HepG2 (cell line): ENCODE results near the gene SP1. TPM values are rescaled to one million over a fixed set of nuclear protein-coding genes. Genes with fewer than 3 reads are reported as not detected.

Source experiments
- ATAC-seq: fragments of 200-7000 bp; cut with Tn5 transposase; 3 replicates; pipeline ENCODE4 v1.9.1; 2020; ENCODE audit warnings: mild to moderate bottlenecking, moderate library complexity
- BruUV-seq: library from RNA; stranded (reverse); fragments of 400-500 nt; replicated peaks from 2 replicates; lab custom pipeline; 2021; lab: Mats Ljungman, UMichigan
- CTCF ChIA-PET: fragments of 300-600 bp; formaldehyde crosslinking; extraction: SDS; loops from one replicate; lab custom pipeline; 2021; ENCODE audit warnings: low total read pairs, inconsistent platforms, low intra/inter-chr PET ratio; lab: Yijun Ruan, JAX
- POLR2A ChIA-PET: fragments of 350-600 bp; sonication (Branson Sonifier 250); formaldehyde crosslinking; loops from one replicate; lab custom pipeline; 2020; ENCODE audit warnings: antibody characterized with exemption, inconsistent platforms; lab: Yijun Ruan, JAX
- DNase-seq: peaks from one replicate; pipeline ENCODE4 v3.0.0-alpha.2; 2015; ENCODE audit warnings: low spot score
- FAIRE-seq: peaks from 3 replicates; lab custom pipeline; 2011; peaks lifted over from hg19 to GRCh38; lab: Jason Lieb, UNC
- H2AFZ ChIP-seq: one replicate; pipeline ENCODE4 v1.6.1; 2011; ENCODE audit warnings: low read length, inconsistent platforms
- H3K27ac ChIP-seq: fragments of 300-600 bp; 3 replicates; pipeline ENCODE4 v1.8.0; 2011; ENCODE audit warnings: mixed run types, mild to moderate bottlenecking, mixed read lengths, low read length, inconsistent platforms; ENCODE audit not compliant: insufficient read depth; ENCODE audit errors: extremely low read length
- H3K27me3 ChIP-seq, 2 experiments: fragments of 200-600 bp in 1 of 2; 2 replicates in 1 of 2; 3 replicates in 1 of 2; pipeline versions ENCODE4 v1.6.0 to v1.8.0; 2011; ENCODE audit warnings: low read length in 2 of 2, mild to moderate bottlenecking in 2 of 2, moderate library complexity in 2 of 2, inconsistent platforms in 1 of 2; ENCODE audit not compliant: insufficient read depth in 2 of 2, control insufficient read depth in 1 of 2
- H3K36me3 ChIP-seq, 2 experiments: fragments of 200-600 bp in 1 of 2; replicated peaks in 1 of 2; 2 replicates in 1 of 2; 3 replicates in 1 of 2; pipeline versions ENCODE4 v1.5.1 to v1.8.0; 2011; ENCODE audit warnings: low read length in 2 of 2, inconsistent platforms in 1 of 2; ENCODE audit not compliant: insufficient read depth in 2 of 2, control insufficient read depth in 1 of 2
- H3K4me1 ChIP-seq: 2 replicates; pipeline ENCODE4 v1.5.1; 2012; ENCODE audit warnings: low read length, inconsistent platforms; ENCODE audit not compliant: insufficient read depth
- H3K4me2 ChIP-seq: 2 replicates; pipeline ENCODE4 v1.6.0; 2011; ENCODE audit warnings: low read depth, low read length, inconsistent platforms
- H3K4me3 ChIP-seq, 3 experiments: fragments of 200-600 bp in 1 of 3; sonication (generic), shearing (Covaris generic) in 1 of 3; replicated peaks in 1 of 3; 2 replicates each; pipeline ENCODE4 v1.5.1; 2011 to 2016; ENCODE audit warnings: low read length in 3 of 3, inconsistent platforms in 2 of 3, low read depth in 2 of 3, mild to moderate bottlenecking in 2 of 3, control low read depth in 1 of 3, mixed read lengths in 1 of 3; ENCODE audit not compliant: insufficient read depth in 1 of 3
- H3K79me2 ChIP-seq: one replicate; pipeline ENCODE4 v1.6.1; 2011; ENCODE audit warnings: low read length, inconsistent platforms; ENCODE audit not compliant: insufficient read depth
- H3K9ac ChIP-seq: 2 replicates; pipeline ENCODE4 v1.6.0; 2011; ENCODE audit warnings: mild to moderate bottlenecking, low read depth, low read length, inconsistent platforms; ENCODE audit not compliant: insufficient read depth
- H3K9me3 ChIP-seq: 2 replicates; pipeline ENCODE4 v1.5.1; 2012; ENCODE audit warnings: mild to moderate bottlenecking, low read length
- H4K20me1 ChIP-seq: 2 replicates; pipeline ENCODE4 v1.6.0; 2011; ENCODE audit warnings: inconsistent platforms, mild to moderate bottlenecking, low read length, moderate library complexity; ENCODE audit not compliant: insufficient read depth
- CBX2 ChIP-seq, 2 experiments: fragments of 200-600 bp in 1 of 2; sonication (generic); formaldehyde crosslinking in 1 of 2; IDR thresholded peaks; 2 replicates each; pipeline versions ENCODE4 v1.7.0 to v1.8.1; 2018 to 2022; ENCODE audit warnings: low read depth in 2 of 2, low read length in 1 of 2, mild to moderate bottlenecking in 1 of 2, missing genetic modification reagents in 1 of 2
- EEA1 ChIP-seq: sonication (generic); formaldehyde crosslinking; IDR thresholded peaks from 2 replicates; pipeline ENCODE4 v1.5.1; 2020; ENCODE audit warnings: mild to moderate bottlenecking, missing genetic modification reagents, borderline replicate concordance
- JUND ChIP-seq: sonication (generic); formaldehyde crosslinking; IDR thresholded peaks from 2 replicates; pipeline ENCODE4 v1.8.0; 2022; ENCODE audit warnings: mild to moderate bottlenecking, missing genetic modification reagents
- MXD4 ChIP-seq: IDR thresholded peaks from 2 replicates; pipeline ENCODE4 v1.6.1; 2016; ENCODE audit warnings: mild to moderate bottlenecking, missing biosample characterization, missing genetic modification reagents
- NKX3-1 ChIP-seq: sonication (generic); formaldehyde crosslinking; IDR thresholded peaks from 2 replicates; pipeline ENCODE4 v1.5.0; 2020; ENCODE audit warnings: missing genetic modification reagents
- PBX3 ChIP-seq: sonication (generic); formaldehyde crosslinking; IDR thresholded peaks from 2 replicates; pipeline ENCODE4 v1.8.1; 2023; ENCODE audit warnings: missing genetic modification reagents, inconsistent platforms, borderline replicate concordance
- RXRB ChIP-seq: IDR thresholded peaks from 2 replicates; pipeline ENCODE4 v1.6.1; 2016; ENCODE audit warnings: borderline replicate concordance, missing genetic modification reagents, missing compliant biosample characterization
- SMARCC2 ChIP-seq: fragments of 450-650 bp; IDR thresholded peaks from 2 replicates; pipeline ENCODE4 v1.6.1; 2017; ENCODE audit warnings: antibody characterized with exemption, mild to moderate bottlenecking
- SP2 ChIP-seq: sonication (generic); formaldehyde crosslinking; IDR thresholded peaks from 2 replicates; pipeline ENCODE4 v1.5.1; 2020; ENCODE audit warnings: mild to moderate bottlenecking, missing genetic modification reagents
- ZC3H13 ChIP-seq: sonication (generic); formaldehyde crosslinking; IDR thresholded peaks from 2 replicates; pipeline ENCODE4 v1.8.1; 2023; ENCODE audit warnings: mild to moderate bottlenecking, missing genetic modification reagents, moderate library complexity
- ZKSCAN5 ChIP-seq: sonication (generic); formaldehyde crosslinking; IDR thresholded peaks from 2 replicates; pipeline ENCODE4 v1.5.1; 2020; ENCODE audit warnings: mild to moderate bottlenecking, missing genetic modification reagents
- ZNF563 ChIP-seq: sonication (generic); formaldehyde crosslinking; IDR thresholded peaks from 2 replicates; pipeline ENCODE4 v1.8.0; 2022; ENCODE audit warnings: mild to moderate bottlenecking, moderate library complexity, missing genetic modification reagents
- ZNF576 ChIP-seq: sonication (generic); formaldehyde crosslinking; IDR thresholded peaks from 2 replicates; pipeline ENCODE4 v1.4.0; 2020; ENCODE audit warnings: mild to moderate bottlenecking, missing genetic modification reagents
- ZNF724P ChIP-seq: sonication (generic); formaldehyde crosslinking; IDR thresholded peaks from 2 replicates; pipeline ENCODE4 v1.8.0; 2022; ENCODE audit warnings: missing genetic modification reagents, borderline replicate concordance
- ZNF761 ChIP-seq: sonication (generic); formaldehyde crosslinking; conservative IDR thresholded peaks from 2 replicates; pipeline ENCODE4 v1.4.0; 2020; ENCODE audit warnings: mild to moderate bottlenecking, missing genetic modification reagents
- ZNF770 ChIP-seq: sonication (generic); formaldehyde crosslinking; IDR thresholded peaks from 2 replicates; pipeline ENCODE4 v1.5.0; 2020; ENCODE audit warnings: mild to moderate bottlenecking, missing genetic modification reagents
- WGBS: methylation state at CpG from one replicate; pipeline ENCODE4 v1.1.6; 2017; ENCODE audit warnings: low lambda C conversion rate; 5-methylcytosine and 5-hydroxymethylcytosine counted together
- in situ Hi-C: cut with HindIII; loops from 2 replicates; pipeline ENCODE4 v1.10.0; 2017; ENCODE audit warnings: low pct_unique_long_range_greater_than_20kb; ENCODE audit not compliant: extremely low pct_ligation_motif_present
- intact Hi-C: fragments of 100-400 bp; cut with micrococcal nuclease; formaldehyde crosslinking; loops from one replicate; pipeline ENCODE4 v1.10.0; 2022; ENCODE audit not compliant: unreplicated experiment
- polyA plus RNA-seq, 8 experiments: library from polyadenylated mRNA; depleted of rRNA in 3 of 8; stranded (reverse) in 7 of 8; unstranded in 1 of 8; fragments of >200 nt; fragmentation: Illumina TruSeq in 4 of 8; extraction: Trizol in 4 of 8; gene quantifications; 2 replicates each; pipeline versions ENCODE4 v1.2.1 to v1.2.3, GENCODE V29; 2011 to 2016; ENCODE audit warnings: low read depth in 4 of 8, missing spikeins in 1 of 8, mixed read lengths in 1 of 8; ENCODE audit not compliant: insufficient read depth in 1 of 8
- total RNA-seq, 5 experiments: library from RNA; depleted of rRNA; stranded (reverse); fragments of >200 nt; fragmentation: Illumina TruSeq; extraction: Trizol; gene quantifications; 2 replicates each; pipeline ENCODE4 v1.2.3, GENCODE V29; 2016; ENCODE audit warnings: low read depth in 1 of 5

The SP1 gene
- total and polyA plus RNA-seq, 2 of the 13 experiments (the other 11 are each of a cell fraction or from before 2014, with no cell fraction given) = 26.5 to 27.5 TPM

GRCh38 chr12:53347905-53348304 lies 32.1 kb upstream of the SP1 start:
- Histone ChIP-seq H3K4me1 (peaks cover 21% of the 10 kb centered on the region), H3K36me3 (no peaks in the 10 kb centered on the region), H2AFZ (no peak overlapping the region), H3K27ac (no peak overlapping the region), H3K4me2 (no peak overlapping the region), H3K27me3 (peaks cover 1 to 21% of the 10 kb centered on the region in 2 experiments; a peak in 4 of 5 replicates), H3K9me3 (no peaks in the 10 kb centered on the region), H4K20me1 (no peaks in the 10 kb centered on the region), H3K79me2 (no peaks in the 10 kb centered on the region), H3K4me3 (no peak overlapping the region), H3K9ac (no peak overlapping the region)
- WGBS = 55% methylated on average over 4 of the region's 4 CpGs
- intact Hi-C loops = loop anchor here (2.0 kb wide), 1 partner anchor 153 kb away; the partner anchor contains the start of gene TARBP2
- ATAC-seq (no peak), FAIRE-seq (no peak), DNase-seq (no peak)
- CTCF ChIA-PET = no interaction called here
- in situ Hi-C loops = loop anchor here (5.0 kb wide), 1 partner anchor 74 kb away; the partner anchor contains the start of gene AMHR2
- POLR2A ChIA-PET = interaction anchor here (0.6 kb wide), 1 partner anchor 93 kb away, joined by 3 read pairs; no protein-coding TSS in a partner anchor
- no TSS peak for BruUV-seq
- TF ChIP-seq ZNF761 = no peak
- no peak for TF ChIP-seq MXD4 (CRISPR knock-in tag)
- no peak for TF ChIP-seq RXRB (CRISPR knock-in tag)
- no peak for TF ChIP-seq JUND (CRISPR knock-in tag)
- TF ChIP-seq EEA1 (CRISPR knock-in tag) = no peak
- TF ChIP-seq SP2 (CRISPR knock-in tag) = no peak
- TF ChIP-seq PBX3 (CRISPR knock-in tag) = no peak
- TF ChIP-seq CBX2 (IDR thresholded peaks at IDR 0.05; ENCODE audit: low read depth, low read length) = no peak
- TF ChIP-seq CBX2 (CRISPR knock-in tag; IDR thresholded peaks at IDR 0.05; ENCODE audit: low read depth) = no peak
- TF ChIP-seq ZNF770 (CRISPR knock-in tag) = no peak
- TF ChIP-seq ZNF576 (CRISPR knock-in tag) = no peak
- TF ChIP-seq ZKSCAN5 = no peak
- TF ChIP-seq ZNF563 (CRISPR knock-in tag) = no peak
- TF ChIP-seq NKX3-1 = no peak
- TF ChIP-seq ZNF724P (CRISPR knock-in tag) = no peak
- no peak for TF ChIP-seq SMARCC2
- no peak for TF ChIP-seq ZC3H13 (CRISPR knock-in tag)
- TF ChIP-seq, all 625 proteins: peak for 0
